Measurements from ENCODE around the gene CRX.

- TF ChIP-seq, protein P1, sequence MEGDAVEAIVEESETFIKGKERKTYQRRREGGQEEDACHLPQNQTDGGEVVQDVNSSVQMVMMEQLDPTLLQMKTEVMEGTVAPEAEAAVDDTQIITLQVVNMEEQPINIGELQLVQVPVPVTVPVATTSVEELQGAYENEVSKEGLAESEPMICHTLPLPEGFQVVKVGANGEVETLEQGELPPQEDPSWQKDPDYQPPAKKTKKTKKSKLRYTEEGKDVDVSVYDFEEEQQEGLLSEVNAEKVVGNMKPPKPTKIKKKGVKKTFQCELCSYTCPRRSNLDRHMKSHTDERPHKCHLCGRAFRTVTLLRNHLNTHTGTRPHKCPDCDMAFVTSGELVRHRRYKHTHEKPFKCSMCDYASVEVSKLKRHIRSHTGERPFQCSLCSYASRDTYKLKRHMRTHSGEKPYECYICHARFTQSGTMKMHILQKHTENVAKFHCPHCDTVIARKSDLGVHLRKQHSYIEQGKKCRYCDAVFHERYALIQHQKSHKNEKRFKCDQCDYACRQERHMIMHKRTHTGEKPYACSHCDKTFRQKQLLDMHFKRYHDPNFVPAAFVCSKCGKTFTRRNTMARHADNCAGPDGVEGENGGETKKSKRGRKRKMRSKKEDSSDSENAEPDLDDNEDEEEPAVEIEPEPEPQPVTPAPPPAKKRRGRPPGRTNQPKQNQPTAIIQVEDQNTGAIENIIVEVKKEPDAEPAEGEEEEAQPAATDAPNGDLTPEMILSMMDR (IDR thresholded peaks at IDR 0.05): no peak
- no peak for TF ChIP-seq POLR2A (IDR thresholded peaks at IDR 0.05)
These were observed at the start of gene CRX for GRCh38 chr19:47821460-47822020.

Measured in stomach (tissue), 4 donors.